GM19239 (cell line): ENCODE results near the gene TNIP1.

Source experiments
- DNase-seq: peaks from one replicate; pipeline ENCODE4 v3.0.0; 2011; ENCODE audit warnings: low spot score; ENCODE audit not compliant: insufficient read length
- FAIRE-seq: peaks from 2 replicates; lab custom pipeline; 2011; peaks lifted over from hg19 to GRCh38; lab: Jason Lieb, UNC

Gene TNIP1

DNA sequence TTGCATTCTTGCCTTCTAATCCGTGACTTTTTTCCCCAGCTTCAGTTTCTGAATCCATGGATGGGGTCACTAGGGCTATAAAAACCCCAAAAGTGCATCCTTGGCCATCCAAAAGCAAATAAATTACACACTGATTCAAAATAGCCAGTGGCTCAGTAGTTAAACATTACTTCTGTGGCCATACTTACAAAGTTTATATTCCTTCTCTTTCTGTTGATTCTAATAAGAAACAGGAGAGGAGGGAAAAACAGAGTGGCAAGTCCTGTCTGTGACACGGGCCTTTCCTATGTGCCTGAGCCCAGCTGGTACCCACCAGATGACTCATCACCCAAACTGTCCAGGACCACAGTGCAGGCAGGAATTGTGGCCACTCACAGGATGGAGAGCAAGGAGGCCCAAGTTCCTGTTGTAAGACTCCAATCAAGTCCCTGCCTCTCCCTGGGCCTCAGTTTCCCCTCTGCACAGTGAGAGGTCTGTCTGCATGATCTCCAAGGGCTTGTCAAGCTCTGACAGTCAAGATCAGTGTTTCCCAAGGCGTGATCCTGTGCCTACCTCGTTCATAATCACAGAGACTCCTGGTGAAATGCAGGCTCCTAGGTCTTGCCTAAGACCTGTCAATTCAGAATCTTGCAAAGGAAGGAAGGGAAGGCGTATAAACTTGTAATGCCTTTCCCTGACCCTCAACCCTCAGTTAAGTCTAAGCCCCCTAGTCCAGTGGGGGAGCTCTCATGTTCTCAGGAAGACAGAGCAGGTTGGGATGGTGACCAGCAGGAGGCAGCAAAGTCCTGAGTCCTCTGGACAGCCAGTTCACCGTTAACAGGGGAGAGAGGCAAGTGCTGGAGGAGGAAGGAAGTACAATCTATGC is 29.5 kb downstream of the TNIP1 start:
- peak; percentile 76 for DNase-seq

GRCh38 chr5:151048526-151048925 is 32.3 kb downstream of the TNIP1 start:
- DNase-seq = no peak
- no peak for FAIRE-seq

More for the DNA sequence above, 29.5 kb downstream of the TNIP1 start:
- peak; percentile 92 for FAIRE-seq

- FAIRE-seq (no peak), DNase-seq (no peak)
These were observed 32.9 kb downstream of the TNIP1 start for GRCh38 chr5:151047814-151048425.

- FAIRE-seq (no peak), DNase-seq (no peak)
These were observed 38.3 kb downstream of the TNIP1 start for GRCh38 chr5:151042453-151043093.

GRCh38 chr5:151041577-151042268 is 39.1 kb downstream of the TNIP1 start:
- no peak for DNase-seq
- no peak for FAIRE-seq

DNA sequence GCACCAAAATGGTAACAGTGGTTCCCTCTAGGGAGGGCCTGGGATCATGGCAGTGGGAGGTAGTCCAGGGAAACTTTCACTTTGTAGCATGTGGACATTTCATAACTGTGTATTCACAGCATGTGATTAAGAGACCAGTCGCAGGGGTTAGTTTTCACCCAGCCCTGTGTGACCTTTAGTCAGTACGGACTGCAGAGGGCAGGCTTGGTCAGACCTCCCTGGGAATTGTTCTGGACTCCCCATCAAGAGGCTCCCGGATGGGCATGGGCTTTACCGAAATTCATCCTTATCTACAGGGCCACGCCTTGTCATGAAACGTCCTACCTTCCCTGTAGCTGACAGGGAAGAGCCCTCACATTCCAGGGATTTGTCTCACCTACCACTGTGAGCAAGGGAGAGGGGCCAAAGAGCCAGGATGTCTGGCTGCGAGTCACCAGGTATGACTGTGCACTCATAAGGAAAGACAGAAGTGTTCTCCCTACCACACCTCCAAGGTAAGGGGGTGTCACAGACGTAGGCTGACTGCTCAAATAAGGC is 40.6 kb downstream of the TNIP1 start:
- FAIRE-seq = no peak
- DNase-seq = no peak

- FAIRE-seq (no peak), DNase-seq (no peak)
These were observed 41.2 kb downstream of the TNIP1 start for GRCh38 chr5:151039665-151040064.

DNA sequence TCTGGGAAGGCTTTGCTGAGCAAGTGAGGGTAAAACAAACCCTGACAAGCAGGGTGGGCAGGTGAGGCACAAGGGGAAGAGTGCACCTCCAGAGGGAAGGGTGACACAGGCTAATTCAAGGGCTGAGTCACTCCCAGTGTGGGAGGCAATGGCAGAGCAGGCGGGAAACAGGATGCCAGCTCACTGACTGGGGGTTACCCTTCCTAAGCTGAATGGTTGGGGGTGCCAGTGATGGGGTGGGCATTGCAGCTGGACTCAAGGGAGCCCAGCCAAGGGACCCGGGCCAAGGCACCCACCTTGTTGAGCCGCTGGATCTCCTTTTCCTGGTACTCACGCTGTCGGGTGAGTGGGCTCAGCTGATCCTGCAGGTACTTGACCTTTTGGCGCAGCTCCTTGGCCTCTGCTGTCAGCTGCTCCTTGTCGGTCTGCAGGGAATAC is 42.0 kb downstream of the TNIP1 start:
- FAIRE-seq (no peak), DNase-seq (no peak)

DNA sequence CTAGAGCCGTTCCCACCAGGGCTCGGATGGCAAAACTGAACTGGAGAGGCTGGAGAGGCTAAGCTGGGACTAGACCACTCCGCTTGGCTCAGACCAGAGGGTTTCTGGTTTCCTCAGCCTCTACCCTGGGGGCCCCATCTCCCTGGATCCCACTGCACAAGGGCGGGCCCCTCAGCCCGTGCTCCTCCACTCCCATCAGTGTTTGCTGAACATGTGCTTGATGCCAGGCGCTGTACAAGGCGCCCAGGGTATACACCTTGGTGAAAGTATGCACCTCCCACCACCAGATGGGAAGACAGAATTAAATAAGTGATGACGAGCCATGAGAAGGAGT is 42.5 kb downstream of the TNIP1 start:
- no peak for DNase-seq
- no peak for FAIRE-seq

GRCh38 chr5:151037561-151038411 is 43.0 kb downstream of the TNIP1 start:
- DNase-seq (no peak), FAIRE-seq (no peak)

- FAIRE-seq = no peak
These were observed 44.3 kb downstream of the TNIP1 start for GRCh38 chr5:151036556-151036955.

GRCh38 chr5:151034422-151035379 is 46.1 kb downstream of the TNIP1 start:
- FAIRE-seq = no peak

More at GRCh38 chr5:151036556-151036955, 44.3 kb downstream of the TNIP1 start:
- no peak for DNase-seq

DNA sequence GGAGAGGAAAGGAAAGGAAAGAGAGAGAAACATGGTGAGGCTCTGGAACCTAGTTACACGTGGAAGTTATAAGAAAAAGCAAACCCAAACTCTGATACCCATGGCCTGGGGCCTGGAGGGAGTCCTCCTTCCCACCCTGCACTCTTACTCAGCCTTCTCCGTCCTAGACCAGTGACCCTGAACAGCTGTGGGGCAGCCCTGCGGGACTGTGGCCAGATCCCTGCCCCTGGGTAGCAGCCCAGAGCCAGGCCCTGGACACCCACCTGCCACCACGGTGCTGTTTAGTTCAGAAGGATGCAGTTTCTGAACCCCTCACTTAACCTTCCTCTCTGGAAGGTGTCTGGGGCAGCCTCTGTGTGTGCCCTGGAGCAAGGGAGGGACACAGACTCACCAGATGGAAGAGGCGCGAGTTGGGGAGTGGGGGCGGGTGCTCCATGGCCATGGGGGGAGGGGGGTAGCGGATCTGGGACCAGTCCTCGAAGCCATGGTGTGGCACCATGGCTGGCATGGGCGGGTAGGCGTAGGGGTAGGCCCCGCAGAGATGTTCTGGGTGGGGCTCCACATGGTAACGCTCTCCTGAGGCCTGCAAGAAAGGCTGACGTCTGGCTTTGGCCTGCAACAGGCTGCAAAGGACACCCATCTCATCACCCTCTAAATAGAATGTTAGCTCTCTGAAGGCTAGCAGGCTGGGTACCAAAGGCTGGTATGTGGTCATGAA is 47.5 kb downstream of the TNIP1 start:
- DNase-seq = no peak
- no peak for FAIRE-seq

More at GRCh38 chr5:151034422-151035379, 46.1 kb downstream of the TNIP1 start:
- DNase-seq = no peak

GRCh38 chr5:151031554-151031953 is 49.3 kb downstream of the TNIP1 start:
- FAIRE-seq (no peak), DNase-seq (no peak)

DNA sequence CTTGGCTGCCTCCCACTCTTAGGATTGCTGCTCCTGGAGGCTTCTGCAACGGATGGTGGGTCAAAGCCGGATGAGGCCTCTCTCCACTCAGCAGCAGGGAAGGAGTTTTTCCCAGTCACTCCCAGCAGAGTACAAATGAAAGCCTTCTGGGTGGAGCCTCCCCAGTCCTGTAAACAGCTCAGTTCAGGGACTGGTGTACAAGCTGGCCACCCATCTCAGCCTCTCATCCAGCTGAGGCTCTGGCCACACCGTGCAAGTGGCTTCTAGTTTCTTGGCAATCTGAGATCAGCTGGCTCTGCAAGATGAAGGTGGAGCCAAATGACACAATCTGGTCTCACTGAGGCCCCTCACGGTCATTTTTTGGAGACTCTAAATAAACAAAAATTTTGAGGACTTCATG is 50.5 kb downstream of the TNIP1 start:
- no peak for DNase-seq
- no peak for FAIRE-seq

- FAIRE-seq (no peak), DNase-seq (no peak)
These were observed 50.8 kb downstream of the TNIP1 start for GRCh38 chr5:151030056-151030336.

- FAIRE-seq (no peak), DNase-seq (no peak)
These were observed 51.4 kb downstream of the TNIP1 start for GRCh38 chr5:151029179-151030055.
